DMS114 treated with DMSO at 0.1 percent for 48 hours (cell line): ENCODE measurements around the gene FAM83F.
"Not testable (repeated sequence)": the region's sequence is repeated elsewhere in the genome, so short reads cannot be mapped to it uniquely, and the experiment has no call there.

Experiments
- DNase-seq: peaks from one replicate; lab custom pipeline; 2025; ENCODE audit not compliant: unreplicated experiment; lab: John Stamatoyannopoulos, UW

Gene FAM83F

DNA sequence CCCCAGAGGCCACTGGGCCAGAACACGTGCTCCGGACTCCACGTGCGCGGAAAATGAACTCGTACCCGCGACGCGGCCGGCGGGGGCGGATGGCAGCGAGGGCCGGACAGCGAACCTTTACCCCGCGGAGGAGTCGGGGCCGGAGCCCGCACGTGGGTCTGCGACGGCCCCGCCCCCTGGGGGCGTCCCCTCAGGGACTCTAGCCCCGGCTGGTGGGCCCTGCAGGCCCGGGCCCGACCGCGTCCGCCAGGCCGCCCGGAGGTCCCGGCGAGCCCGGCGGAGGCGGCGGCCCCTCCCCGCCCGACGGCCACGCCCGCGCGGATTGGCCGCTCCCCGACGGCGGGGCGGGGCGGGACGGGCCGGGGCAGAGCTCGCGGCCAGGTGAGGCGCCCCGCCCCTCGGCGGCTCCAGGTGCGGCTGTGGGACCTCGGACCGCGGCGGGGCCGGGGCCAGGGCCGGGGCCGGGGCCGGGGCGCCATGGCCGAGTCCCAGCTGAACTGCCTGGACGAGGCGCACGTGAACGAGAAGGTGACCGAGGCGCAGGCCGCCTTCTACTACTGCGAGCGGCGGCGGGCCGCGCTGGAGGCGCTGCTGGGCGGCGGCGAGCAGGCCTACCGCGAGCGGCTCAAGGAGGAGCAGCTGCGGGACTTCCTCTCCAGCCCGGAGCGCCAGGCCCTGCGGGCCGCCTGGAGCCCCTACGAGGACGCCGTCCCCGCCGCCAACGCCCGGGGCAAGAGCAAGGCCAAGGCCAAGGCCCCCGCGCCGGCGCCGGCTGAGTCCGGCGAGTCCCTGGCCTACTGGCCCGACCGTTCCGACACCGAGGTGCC is at the start of gene FAM83F:
Gene FAM83F (plus strand): TSS at position 389 of the 827 bp plus-strand sequence. CDS start 89 bp downstream, at position 478.
- DNase-seq = no peak

DNA sequence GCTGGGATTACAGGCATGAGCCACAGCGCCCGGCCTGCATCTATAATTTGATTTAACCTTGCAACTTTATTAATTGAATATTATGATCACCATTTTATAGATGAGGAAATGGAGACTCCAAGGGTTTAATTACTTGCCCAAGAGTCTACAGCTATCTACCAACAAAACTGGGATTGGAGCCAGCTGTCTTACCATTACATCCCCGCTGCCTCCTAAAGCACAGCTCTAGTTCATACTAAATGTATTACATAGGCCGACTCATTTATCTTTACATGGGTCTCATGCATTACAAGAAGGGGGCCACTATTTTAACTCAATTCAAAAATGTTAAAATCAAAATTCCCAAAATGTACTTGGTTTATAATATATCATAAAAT is 48.6 kb upstream of the FAM83F start:
- no peak for DNase-seq

DNA sequence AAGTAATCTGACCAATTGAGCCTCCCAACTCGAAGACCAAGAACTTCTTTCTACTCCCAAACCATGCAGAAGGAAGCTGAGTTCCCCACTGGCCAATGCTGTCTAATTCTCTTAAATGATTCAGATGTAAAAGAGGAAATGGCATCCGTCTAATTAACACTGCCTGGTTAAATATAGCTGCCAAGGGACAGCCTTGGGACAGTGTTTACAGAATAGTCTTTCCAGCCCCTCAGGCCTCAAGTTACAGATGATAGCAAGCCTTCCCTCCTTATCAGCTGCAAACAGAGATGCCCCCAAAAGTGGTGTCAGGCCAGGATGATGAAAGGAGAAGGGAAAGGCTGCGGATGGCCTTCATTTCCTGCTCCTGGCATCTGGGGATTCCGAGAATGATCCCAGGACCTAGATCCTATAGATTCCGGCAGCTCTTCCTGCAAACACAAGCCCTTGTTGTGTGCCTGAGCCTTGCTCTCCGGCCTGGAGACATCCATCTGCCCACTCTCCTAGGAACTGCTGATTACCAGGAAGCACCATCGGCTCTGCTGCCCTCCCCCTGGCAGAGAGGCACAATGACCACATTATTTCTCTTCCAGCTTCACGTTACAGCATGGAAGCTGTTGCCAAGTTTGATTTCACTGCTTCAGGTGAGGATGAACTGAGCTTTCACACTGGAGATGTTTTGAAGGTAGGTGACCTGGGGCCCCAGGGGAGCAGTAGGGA is 48.1 kb upstream of the FAM83F start:
- DNase-seq = no peak

DNA sequence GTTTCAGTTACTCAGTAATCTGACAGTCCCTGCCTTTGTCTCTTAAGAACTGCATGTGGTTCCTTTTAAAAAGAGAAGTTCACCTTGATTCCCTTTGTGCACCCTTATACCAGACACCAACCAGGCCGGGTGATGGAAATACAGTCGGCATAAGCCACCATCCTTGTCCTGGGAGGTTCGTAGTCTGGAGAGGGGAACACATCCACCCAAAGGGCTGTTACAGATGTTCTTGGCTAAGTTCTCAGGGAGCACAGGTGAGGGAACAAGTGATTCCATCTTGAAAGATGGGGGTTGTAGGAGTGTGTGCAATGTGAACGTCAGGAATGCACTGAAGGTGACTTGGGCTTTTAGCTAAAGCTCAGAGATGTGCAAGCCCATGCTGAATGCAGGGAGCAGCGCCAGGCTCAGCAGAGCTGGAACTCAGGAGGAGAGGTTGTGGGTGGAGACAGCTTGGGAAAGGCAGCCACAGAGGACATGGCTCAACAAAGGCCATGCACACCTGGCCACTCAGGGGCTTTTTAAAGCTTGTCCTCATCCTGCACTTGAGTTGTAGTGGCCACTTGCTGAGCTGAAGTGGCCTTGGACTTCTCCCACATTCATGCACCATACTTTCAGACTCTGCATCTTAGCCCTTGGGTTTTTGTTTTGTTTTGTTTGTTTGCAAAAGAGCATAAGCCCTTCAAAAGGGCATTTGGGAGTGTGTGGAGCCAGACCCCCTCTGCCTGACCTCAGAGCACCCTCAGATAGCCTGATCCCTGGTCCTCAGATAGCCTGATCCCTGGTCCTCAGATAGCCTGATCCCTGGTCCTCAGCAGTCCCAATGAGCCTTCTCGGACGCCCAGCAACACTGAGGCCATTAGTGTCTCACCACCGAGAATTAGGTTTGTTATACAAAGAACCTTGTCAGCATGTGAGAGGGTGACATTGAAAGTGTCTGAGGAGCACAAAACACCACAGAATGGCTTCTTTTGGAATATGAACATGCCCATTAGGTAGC is 47.2 kb upstream of the FAM83F start:
- DNase-seq = no peak

DNA sequence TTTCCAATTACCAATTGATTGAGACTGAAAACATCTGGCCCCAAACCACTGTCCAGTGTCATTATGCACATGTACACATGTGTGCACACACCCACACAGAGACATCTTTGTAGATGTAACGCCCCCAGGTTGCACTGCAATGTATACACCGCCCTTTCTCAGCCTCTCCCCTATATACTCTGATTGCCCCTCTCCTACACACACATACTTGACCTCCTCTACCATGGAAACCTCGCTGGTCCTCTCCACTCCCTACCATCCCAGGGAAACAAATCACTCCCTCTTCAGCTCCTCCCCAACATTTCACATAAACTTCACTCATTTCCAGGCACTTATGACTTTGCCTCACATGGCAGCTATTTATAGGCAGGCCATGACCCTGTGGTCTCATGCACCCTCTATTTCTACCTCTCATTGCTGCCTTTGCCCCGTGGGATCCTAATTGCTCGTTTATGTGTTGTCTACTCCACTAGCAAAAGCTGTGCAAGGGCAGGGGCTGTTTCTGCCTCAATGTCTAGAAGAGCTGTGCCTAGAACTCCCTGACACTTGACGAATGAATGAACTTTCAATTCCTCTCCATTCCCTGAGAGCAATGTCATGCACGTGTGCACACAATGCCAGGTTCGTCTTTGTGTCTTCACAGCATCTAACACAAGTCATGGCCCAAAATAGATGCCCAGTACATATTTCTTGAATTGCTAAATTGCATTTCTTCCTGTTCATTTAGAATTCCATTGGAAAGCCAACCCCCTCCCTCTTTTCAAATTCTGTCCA is 44.6 kb upstream of the FAM83F start:
- DNase-seq = no peak

DNA sequence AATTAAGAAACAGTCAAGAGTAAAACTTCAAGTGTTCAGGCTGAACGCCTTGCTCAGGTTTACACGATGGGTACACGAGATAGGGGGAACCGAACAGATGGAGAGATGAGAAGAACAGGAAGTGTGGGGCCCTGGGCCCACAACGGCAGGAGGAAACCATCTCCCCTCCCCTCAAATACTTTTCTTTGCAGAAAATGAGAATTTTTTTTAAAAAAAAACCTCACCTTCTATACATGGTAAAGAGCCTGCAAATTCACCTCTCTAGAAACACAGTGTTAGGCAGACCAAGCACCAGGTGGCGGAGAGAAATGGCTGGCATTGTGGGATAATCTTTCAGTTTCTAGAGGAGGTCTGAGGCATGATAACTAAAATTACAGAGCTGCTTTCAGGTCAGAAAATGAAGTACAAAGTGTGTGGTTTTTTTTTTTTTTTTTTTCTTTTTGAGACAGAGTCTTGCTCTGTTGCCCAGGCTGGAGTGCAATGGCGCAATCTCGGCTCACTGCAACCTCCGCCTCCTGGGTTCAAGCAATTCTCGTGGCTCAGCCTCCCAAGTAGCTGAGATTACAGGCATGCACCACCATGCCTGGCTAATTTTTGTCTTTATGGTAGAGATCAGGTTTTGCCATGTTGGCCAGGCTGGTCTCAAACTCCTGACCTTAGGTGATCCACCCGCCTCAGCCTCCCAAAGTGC is 43.0 kb upstream of the FAM83F start:
- not testable (repeated sequence) for DNase-seq

DNA sequence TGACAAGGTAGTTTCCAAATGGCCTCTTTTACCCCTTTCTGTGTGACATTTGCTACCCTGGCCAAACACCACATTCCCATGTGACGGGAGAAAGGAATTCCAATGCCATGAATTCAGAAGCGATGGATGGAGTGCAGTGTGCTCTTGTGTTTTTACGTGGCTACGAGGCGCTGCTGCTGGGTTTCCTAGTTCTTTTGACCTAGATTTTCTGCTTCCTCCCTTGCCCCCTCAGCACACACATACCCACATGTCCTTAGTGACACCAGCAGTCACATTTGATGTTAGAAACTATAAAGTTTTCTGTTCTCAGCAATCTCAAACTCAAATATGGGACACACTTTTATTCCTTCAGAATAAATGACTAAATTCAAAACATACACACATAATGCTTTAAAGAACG is 42.4 kb upstream of the FAM83F start:
- DNase-seq = no peak

DNA sequence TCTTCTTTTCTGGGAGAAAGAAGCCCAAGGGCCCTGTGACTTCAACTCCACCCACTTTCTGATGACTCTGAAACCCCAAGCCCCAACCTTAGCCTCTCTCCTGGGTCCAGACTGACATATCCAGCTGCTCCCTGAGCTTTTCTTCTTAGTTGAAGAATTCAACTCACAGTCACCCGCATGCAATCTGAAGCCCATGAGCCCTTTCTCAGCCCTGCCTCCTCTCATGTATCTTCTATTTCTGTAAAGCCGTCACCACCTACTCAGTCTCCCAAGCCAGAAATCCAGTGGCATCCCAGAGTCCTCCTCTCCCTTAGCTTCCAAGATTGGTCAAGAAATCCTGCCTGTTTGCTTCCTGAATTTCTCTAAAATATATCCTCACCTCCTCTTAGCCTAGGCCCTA is 41.7 kb upstream of the FAM83F start:
- no peak for DNase-seq

DNA sequence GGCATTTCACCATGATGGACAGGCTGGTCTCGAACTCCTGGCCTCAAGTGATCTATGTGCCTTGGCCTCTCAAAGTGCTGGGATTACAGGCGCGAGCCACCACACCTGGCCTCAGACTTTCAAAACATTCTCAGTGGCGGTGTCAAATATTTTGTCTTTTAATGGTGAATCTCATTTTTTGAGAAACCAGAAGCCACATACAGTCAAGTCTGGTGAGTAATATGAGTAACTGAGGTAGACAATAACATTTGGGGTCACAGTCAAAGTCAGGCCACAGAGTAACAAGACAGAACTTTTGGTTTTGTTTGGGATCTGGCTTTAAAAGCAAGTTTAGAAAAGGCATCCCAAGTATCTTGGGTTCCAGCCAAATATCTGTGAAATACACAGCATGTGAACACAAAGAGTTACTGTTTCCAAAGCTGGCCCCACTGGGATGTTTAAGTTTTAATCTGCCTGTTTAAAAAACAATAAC is 40.1 kb upstream of the FAM83F start:
- no peak for DNase-seq

DNA sequence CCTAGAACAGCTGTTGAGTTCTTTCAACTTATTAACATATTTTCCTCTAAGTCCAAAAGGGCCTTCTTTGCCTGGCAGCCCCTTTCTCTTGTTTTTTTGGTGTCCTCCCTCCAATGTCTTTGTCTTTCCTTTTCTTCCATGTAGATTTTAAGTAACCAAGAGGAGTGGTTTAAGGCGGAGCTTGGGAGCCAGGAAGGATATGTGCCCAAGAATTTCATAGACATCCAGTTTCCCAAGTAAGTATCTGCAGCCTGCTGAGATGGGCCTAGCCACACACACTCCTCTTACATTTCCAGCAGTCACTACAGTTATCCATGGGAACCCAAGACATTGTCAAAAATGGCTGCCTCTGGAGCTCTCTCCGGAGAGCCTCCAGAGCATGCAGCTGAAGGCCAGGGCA is 39.1 kb upstream of the FAM83F start:
- no peak for DNase-seq

DNA sequence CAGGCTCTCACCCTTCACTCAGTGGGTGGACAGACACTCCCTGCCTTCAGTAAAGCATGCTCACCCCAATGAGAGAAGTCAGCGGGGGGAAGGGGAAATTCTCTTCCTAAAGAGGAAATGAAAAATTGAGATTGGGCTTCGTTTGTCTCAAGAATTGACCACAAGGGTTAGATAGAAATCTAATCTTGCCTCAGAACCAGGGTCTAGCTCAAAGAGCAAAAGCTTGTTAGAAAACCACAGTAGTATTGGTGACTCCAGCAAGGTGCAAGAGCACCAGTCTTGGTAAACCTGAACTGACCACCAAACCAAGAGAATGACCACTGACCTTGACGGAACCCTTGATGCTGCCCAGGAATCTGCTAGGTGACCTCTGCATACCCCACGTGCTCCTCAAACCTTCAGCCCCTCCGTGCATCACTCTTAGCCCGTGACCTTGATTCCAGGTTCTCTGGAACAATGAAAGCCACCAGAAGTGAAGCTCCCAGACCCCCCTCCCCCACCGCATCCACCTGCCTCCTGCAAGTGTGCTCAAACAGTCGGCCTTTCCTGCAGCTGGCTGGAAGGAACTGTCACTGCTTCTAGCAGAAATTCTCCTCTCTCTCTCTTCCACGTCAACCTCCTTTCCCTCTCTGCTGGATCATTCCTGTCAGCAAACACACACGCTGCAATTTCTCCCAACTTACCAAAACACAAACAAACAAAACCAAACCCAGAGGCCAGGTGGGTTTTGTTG is 37.7 kb upstream of the FAM83F start:
- no peak for DNase-seq

DNA sequence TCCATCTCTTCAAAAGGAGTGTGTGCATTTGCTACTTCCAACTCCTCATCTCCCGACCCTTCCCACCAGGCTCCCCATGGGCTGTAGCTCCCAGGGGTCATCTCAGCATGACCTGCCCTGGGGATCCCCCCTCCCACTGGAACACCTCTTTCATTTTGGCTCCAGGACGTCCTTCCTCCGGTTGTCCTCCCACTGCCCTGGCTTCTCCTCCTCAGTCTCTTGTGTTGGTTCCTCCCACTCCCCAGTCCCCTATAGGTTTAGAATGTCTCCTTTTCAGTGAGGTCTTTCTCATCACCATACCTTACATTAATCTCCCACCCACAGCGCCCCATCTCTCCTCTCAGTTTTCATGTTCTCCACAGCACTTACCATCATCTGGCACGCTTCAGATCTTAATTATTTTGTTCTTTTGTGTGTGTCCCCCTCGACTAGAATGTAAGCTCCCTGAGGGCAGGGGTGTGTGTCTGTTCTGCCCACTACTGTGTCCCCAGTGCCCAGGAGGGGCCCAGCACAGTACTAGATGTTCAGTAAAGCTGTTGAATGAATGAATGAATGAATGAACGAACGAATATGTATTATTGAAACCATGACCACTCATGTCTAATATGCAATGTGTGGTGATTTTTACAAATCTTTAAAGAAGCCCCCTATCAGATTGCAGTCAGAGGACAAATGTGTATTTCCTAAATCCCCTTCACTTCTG is 36.6 kb upstream of the FAM83F start:
- DNase-seq = no peak

DNA sequence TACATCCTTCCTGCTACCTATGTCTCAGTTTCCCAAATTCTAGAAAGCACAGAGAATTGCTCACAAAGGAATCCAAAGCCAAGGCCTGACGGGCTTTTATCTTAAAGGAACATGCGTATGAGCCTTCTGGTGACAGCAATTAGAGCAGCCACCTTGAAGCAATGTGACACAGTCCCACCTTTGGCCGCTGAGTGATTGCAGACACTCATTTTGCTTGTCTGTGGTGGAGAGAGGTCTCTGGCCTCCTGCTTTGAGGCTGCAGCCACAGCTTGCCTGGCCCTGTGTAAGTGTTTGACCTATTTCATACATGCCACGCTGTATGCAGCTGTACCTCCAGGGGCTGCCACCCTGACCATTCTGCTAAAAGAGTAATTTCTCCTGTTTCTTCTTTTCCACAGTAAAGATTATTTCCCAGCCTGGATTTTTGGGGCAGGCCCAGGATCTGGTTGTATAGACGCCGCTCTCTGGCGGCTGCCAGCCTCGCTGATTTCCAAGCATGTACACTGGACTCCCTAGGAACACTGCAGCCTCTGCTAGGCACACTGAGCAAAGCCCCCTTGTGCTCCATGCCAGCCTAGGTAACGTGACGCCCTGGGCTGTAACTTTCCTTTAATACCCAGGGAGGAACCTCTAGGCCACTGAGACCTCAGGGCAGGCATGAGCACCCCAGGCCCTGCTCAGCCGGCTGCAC is 35.7 kb upstream of the FAM83F start:
- DNase-seq = no peak

DNA sequence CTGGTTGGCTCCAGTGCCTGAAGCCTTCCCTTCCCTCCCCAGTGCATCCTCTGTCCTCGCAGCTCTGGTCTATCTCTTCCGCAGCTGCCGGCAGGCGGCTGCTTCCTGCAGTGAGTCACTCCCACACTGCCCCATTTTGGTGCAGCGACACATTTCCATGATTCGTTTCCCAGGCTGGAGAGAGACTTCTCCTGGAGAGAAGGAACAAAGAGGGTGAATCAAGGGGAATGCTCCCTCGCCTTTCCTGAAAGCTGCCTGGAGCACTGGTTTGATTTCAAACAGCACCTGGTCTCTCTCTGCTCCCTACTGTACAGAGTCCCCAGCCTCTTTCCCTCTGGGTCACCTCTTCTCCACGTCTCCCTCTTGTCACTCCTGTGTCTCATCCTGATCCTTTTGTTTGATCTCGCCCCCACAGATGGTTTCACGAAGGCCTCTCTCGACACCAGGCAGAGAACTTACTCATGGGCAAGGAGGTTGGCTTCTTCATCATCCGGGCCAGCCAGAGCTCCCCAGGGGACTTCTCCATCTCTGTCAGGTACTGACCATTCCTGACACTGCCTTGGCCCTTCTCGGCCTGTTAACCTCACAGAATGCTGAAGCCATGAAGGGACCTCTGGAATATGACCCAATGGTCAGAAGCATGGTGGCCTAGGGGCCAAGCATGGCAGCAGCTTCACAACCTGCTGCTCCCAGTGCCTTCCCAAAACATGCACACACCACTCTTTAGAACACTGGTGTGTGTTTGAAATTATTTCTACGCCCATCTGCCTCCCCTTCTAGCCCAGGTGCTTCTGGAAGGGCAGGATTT is 34.9 kb upstream of the FAM83F start, which contains the start of gene TMA7B:
Gene TMA7B (plus strand): TSS at position 758 of the 808 bp plus-strand sequence. CDS start 3,978 bp downstream, outside the sequence.
- no peak for DNase-seq

DNA sequence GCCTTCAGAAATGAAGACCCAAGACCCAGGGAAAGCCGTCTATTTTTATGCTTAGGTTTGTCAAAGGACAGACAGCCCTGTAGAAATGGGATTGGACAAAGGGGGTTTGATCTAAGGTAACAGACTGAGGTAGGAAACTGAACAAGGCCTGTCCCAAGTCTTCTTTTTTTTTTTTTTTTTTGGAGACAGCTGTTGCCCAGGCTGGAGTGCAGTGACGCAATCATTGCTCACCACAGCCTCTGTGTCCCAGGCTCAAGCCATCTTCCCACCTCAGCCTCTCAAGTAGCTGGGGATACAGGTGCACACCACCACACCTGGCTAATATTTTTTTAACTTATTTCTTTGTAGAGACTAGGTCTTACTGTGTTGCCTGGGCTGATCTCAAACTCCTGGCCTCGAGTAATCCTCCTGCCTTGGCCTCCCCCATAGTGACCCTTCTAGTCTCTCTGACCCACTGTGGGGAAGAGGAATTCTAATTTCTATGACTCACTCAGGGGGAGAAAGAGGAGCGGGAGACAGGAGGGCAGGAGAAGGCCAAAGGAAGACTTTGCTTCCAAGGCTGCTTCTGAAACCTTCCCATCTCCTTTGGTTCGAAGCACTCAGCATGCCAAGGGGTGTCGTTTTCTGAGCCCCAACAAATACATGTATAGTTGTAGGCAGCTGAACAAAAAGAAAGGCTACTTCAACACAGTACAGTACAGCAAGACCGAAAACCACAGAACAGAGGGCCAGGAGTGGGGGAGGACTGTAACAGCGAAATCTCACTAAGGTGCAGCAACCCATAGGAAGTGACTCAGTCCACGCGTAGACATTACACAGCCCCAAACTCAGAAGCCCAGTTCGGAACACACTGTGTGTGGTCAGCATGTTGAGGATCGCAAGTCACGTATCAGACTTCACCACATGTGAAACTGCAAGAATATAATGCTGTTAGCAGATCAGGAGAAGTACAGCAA is 33.7 kb upstream of the FAM83F start:
- DNase-seq = no peak

DNA sequence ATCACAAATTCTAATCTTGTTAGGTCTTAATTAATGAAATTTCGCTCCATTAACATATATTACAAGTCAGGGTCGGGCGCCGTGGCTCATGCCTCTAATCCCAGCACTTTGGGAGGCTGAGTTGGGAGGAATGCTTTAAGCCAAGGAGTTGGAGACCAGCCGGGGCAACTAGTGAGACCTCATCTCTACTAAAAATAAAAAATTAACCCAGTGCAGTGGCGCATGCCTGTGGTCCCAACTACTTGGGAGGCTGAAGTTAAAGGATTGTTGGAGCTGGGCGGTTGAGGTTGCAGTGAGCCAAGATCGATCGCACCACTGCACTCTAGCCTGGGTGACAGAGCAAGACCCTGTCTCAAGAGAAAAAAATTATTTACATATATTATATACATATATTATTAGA is 32.7 kb upstream of the FAM83F start:
- no peak for DNase-seq
